Measurements from ENCODE around the gene CACNA2D3. TPM values are rescaled to one million over a fixed set of nuclear protein-coding genes. Genes with fewer than 3 reads are reported as not detected.
"Not testable (repeated sequence)": the region's sequence is repeated elsewhere in the genome, so short reads cannot be mapped to it uniquely, and the experiment has no call there.

The CACNA2D3 gene
- total and polyA plus RNA-seq, 2 donors from 2014 or later = 5.7 to 11.2 TPM

DNA sequence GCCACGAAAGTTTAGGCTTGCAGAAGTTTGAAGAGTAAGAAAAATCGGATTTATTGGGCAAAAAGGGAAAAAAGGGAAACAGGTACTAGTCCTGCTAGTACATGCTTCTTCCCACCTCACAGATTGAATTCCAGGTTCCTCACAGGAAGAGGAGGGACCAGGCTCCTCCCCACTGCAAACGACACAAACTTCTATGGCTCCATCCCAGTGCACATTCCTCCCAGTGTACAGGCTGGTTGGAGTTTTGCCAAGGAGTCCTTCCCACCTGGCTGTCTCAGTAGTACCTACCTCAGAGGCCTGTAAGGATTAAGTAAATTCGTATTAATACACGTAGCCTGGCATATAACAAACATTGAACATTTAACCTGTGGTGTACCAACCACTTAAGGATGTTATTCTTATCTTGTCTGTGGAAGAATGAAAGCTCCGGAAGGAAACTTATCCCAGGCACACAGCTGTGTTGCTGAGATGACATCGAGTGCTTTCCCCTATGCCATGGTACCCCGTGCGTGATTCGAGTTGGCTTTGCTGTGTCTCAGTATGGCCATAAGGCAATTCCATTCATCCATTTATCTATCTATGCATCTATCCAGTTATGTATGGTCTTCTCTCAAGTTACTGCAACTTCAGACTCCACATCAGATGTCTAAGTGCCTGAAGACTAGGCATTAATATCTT lies 511.2 kb downstream of the CACNA2D3 start:
- no peak for FAIRE-seq
- TF ChIP-seq, protein P1, sequence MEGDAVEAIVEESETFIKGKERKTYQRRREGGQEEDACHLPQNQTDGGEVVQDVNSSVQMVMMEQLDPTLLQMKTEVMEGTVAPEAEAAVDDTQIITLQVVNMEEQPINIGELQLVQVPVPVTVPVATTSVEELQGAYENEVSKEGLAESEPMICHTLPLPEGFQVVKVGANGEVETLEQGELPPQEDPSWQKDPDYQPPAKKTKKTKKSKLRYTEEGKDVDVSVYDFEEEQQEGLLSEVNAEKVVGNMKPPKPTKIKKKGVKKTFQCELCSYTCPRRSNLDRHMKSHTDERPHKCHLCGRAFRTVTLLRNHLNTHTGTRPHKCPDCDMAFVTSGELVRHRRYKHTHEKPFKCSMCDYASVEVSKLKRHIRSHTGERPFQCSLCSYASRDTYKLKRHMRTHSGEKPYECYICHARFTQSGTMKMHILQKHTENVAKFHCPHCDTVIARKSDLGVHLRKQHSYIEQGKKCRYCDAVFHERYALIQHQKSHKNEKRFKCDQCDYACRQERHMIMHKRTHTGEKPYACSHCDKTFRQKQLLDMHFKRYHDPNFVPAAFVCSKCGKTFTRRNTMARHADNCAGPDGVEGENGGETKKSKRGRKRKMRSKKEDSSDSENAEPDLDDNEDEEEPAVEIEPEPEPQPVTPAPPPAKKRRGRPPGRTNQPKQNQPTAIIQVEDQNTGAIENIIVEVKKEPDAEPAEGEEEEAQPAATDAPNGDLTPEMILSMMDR (IDR thresholded peaks at IDR 0.05; ENCODE audit: borderline replicate concordance, extremely low read depth, insufficient read depth) = no peak
- intact Hi-C loops (cut with DNase I) = no loop called here

GRCh38 chr3:54634122-54634469 lies 511.7 kb downstream of the CACNA2D3 start:
- Histone ChIP-seq H3K27me3 (ENCODE audit: control insufficient read depth, insufficient read depth, low read length) (no peaks in the 10 kb centered on the region), H3K9ac (ENCODE audit: low read length in 3 of 3) (no peak overlapping the region), H3K27ac (ENCODE audit: low read depth in 2 of 2, low read length in 2 of 2) (no peak overlapping the region), H3K4me3 (ENCODE audit: low read length in 3 of 3) (no peak overlapping the region), H3K36me3 (ENCODE audit: control insufficient read depth in 2 of 3, insufficient read depth in 3 of 3, low read length in 3 of 3) (no peaks in the 10 kb centered on the region), H3K4me1 (ENCODE audit: control insufficient read depth in 2 of 3, insufficient read depth in 2 of 3, low read depth in 1 of 3, low read length in 3 of 3) (no peaks in the 10 kb centered on the region), H3K9me3 (ENCODE audit: control insufficient read depth in 2 of 3, insufficient read depth in 1 of 3, low read length in 3 of 3) (no peaks in the 10 kb centered on the region)
- no peak for DNase-seq
- TF ChIP-seq, protein P1 (IDR thresholded peaks at IDR 0.05; ENCODE audit: borderline replicate concordance, extremely low read depth, insufficient read depth) = no peak
- no peak for FAIRE-seq
- intact Hi-C loops (cut with DNase I) = no loop called here

More for the DNA sequence above, 511.2 kb downstream of the CACNA2D3 start:
- no peaks in the 10 kb centered on the region for H3K36me3 ChIP-seq (ENCODE audit: control insufficient read depth in 2 of 3, insufficient read depth in 3 of 3, low read length in 3 of 3)
- H3K4me1 ChIP-seq (ENCODE audit: control insufficient read depth in 2 of 3, insufficient read depth in 2 of 3, low read depth in 1 of 3, low read length in 3 of 3) = no peaks in the 10 kb centered on the region
- H3K9ac ChIP-seq (ENCODE audit: low read length in 3 of 3) = no peak overlapping the region
- H3K27ac ChIP-seq (ENCODE audit: low read depth in 2 of 2, low read length in 2 of 2) = no peak overlapping the region
- H3K9me3 ChIP-seq (ENCODE audit: control insufficient read depth in 2 of 3, insufficient read depth in 1 of 3, low read length in 3 of 3) = no peaks in the 10 kb centered on the region
- H3K4me3 ChIP-seq (ENCODE audit: low read length in 3 of 3) = no peak overlapping the region
- H3K27me3 ChIP-seq (ENCODE audit: control insufficient read depth, insufficient read depth, low read length) = no peaks in the 10 kb centered on the region
- no peak for DNase-seq

GRCh38 chr3:54639790-54640372 lies 517.5 kb downstream of the CACNA2D3 start:
- intact Hi-C loops (cut with DNase I); H3K27me3 ChIP-seq (ENCODE audit: control insufficient read depth, insufficient read depth, low read length); H3K27ac ChIP-seq (ENCODE audit: low read depth in 2 of 2, low read length in 2 of 2); H3K9me3 ChIP-seq (ENCODE audit: control insufficient read depth in 2 of 3, insufficient read depth in 1 of 3, low read length in 3 of 3); H3K4me1 ChIP-seq (ENCODE audit: control insufficient read depth in 2 of 3, insufficient read depth in 2 of 3, low read depth in 1 of 3, low read length in 3 of 3); DNase-seq; H3K36me3 ChIP-seq (ENCODE audit: control insufficient read depth in 2 of 3, insufficient read depth in 3 of 3, low read length in 3 of 3); H3K9ac ChIP-seq (ENCODE audit: low read length in 3 of 3); FAIRE-seq; H3K4me3 ChIP-seq (ENCODE audit: low read length in 3 of 3): not testable (repeated sequence)

DNA sequence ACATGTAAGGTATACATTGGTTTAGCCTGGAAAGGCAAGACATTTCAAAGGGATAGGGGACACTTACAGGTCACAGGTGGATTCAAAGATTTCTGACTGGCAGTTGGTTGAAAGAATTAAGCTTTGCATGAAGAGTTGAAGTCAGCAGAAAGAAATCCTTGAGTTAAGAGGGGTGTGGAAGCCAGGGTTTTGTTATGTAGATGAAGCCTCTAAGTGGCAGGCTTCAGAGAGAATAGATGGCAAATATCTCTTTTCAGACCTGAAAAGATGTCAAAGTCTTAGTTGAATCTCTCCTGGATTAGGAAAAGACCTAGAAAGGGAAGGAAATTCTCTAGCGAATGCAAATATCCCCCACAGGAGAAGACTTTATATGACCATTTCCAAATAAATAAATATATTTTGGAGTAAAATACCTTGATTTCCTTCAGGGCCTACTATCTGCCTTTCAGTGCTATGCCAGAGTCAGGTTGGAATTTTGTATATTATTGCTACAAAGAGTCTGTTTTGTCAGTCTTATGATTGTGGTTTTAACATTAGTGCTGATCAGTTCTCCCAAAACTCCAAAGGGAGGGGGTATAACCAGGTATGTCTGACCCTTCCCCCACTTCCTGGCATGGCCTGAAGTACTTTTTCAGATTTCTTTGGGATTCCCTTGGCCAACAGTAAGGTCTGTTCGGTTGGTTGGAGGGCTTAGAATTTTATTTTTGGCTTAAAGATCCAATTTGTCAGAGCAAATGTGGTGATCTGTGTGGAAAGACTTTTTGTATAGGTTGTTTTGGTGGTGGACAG lies 519.1 kb downstream of the CACNA2D3 start:
- no peaks in the 10 kb centered on the region for H3K36me3 ChIP-seq (ENCODE audit: control insufficient read depth in 2 of 3, insufficient read depth in 3 of 3, low read length in 3 of 3)
- TF ChIP-seq, protein P1 (IDR thresholded peaks at IDR 0.05; ENCODE audit: borderline replicate concordance, extremely low read depth, insufficient read depth) = no peak
- peaks cover 3% of the 10 kb centered on the region for H3K27me3 ChIP-seq (ENCODE audit: control insufficient read depth, insufficient read depth, low read length)
- intact Hi-C loops (cut with DNase I) = no loop called here
- H3K27ac ChIP-seq (ENCODE audit: low read depth in 2 of 2, low read length in 2 of 2) = no peak overlapping the region
- no peak overlapping the region for H3K9ac ChIP-seq (ENCODE audit: low read length in 3 of 3)
- no peaks in the 10 kb centered on the region for H3K4me1 ChIP-seq (ENCODE audit: control insufficient read depth in 2 of 3, insufficient read depth in 2 of 3, low read depth in 1 of 3, low read length in 3 of 3)
- no peaks in the 10 kb centered on the region for H3K9me3 ChIP-seq (ENCODE audit: control insufficient read depth in 2 of 3, insufficient read depth in 1 of 3, low read length in 3 of 3)
- DNase-seq (no peak), FAIRE-seq (no peak)
- no peak overlapping the region for H3K4me3 ChIP-seq (ENCODE audit: low read length in 3 of 3)

Measured in kidney (tissue), 14 donors.